SH-SY5Y (cell line): ENCODE data around the gene NTM.

ENCODE experiments used
- GATA2 ChIP-seq: IDR thresholded peaks from 2 replicates; pipeline ENCODE4 v1.6.1; 2011; ENCODE audit warnings: mild to moderate bottlenecking, low read depth, low read length
- GATA3 ChIP-seq: IDR thresholded peaks from 2 replicates; pipeline ENCODE4 v1.6.1; 2011; ENCODE audit warnings: low read depth, mild to moderate bottlenecking, low read length, moderate library complexity

- TF ChIP-seq GATA3 (no peak), GATA2 (no peak)
Measured at GRCh38 chr11:131912134-131912533, 541.7 kb downstream of the NTM start.
